Epidermal melanocyte (primary cell): ENCODE results near the gene PRSS53.
"Not testable (repeated sequence)": the region's sequence is repeated elsewhere in the genome, so short reads cannot be mapped to it uniquely, and the experiment has no call there.

ENCODE experiments used
- DNase-seq: peaks from one replicate; pipeline ENCODE4 v3.0.0; 2011; ENCODE audit warnings: low spot score; ENCODE audit not compliant: insufficient read length

PRSS53 gene

DNA sequence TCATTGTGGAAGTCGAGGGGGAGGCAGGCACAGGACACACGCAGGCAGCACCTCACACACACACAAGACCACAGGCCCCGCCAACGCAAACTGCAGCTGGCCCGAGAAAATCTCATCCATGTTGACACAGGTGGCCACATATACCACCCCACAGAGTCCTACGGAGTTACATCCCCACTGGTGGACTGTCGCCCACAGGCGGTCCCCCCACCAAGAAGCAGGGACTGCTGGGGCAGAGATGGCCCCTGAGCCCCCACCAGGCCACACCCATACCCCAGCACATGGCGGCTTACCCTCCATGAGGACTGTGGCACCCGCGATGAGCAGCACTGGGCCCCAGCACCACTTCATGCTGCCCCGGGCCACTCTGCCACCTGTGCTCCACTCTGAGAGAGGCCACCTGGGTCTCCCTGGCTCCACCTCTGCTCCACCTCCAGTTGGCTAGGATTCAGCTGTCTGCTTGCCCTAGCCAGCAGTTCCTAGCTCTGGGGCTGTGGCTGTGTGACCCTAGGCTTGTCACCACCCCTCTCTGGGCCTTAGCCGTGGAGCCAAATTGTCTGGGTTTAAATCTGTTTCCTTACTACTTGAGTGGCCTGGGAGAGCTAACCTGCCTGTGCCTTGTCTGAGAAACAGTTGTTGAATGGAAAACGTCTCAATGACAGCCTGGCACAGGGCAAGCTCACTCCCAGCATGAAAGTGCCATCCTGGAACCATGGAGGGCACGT, at the start of gene PRSS53:
PRSS53 (minus strand) TSS at position 485 of the 725 bp plus-strand sequence; CDS start at position 351, 134 bp downstream.
- peak; percentile 12 for DNase-seq

DNA sequence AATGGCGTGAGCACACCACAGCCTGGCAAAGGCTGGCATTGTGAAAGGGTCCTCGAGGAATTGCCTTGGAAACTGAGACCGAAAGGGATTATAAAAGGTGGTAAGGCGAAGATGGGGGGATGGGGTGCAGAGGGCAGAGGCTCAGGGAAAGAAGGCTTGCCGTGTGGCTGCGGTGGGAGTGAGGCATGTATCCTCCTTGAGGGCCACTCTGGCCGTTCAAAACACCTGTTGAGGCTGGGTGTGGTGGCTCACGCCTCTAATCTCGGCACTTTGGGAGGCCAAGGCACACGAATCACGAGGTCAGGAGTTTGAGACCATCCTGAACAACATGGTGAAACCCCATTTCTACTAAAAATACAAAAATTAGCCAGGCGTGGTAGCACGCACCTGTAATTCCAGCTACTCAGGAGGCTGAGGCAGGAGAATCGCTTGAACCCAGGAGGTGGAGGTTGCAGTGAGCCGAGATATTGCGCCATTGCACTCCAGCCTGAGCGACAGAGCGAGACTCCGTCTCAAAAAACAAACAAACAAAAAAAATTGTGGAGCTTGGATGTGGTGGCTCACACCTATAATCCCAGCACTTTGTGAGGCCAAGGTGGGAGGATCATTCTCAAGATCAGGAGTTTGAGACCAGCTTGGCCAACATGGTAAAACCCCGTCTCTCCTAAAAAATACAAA, 48.2 kb upstream of the PRSS53 start:
- not testable (repeated sequence) for DNase-seq

GRCh38 chr16:31136287-31136662, 47.5 kb upstream of the PRSS53 start:
- no peak for DNase-seq

DNA sequence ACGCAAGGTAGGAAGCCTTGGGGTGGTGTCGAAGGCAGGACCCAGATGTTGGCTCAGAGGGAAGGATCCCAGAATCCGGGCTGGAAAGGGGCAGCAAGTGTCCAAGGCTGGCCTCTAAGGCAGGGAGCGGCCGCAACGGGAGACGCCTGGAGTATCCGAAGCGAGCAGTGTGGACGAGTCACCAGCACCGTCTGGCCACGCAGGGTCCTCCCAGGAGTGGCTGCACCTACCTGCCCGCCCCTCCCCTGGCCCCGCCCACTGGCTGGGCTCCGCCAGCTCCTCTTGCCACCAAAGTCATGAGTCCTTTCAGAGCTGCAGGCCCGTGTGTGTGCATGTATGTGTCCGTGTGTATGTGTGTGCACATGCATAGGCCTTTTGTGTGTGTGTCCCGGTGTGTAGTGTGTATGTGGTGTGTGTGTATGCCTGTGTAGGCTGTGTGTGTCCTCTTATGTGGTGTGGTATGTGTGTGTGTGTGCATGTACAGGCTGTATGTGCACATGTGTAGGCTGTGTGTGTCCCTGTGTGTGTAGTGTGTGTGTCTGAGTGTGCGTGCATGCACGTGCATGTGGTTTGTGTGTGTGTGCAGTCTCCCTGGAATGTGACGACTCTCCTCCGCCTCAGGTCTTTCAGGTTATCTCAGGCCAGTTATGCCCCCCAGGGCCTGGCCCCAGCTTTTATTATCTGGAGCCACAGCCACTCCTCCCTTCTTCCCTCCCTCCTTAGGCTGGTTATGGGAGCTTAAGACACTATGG, 47.0 kb upstream of the PRSS53 start, which contains the start of gene PRSS8:
PRSS8 (minus strand) TSS at position 193 of the 752 bp plus-strand sequence. CDS start 229 bp downstream, outside the sequence.
- DNase-seq = no peak

- no peak for DNase-seq
Observed at GRCh38 chr16:31134625-31135534, 46.1 kb upstream of the PRSS53 start.

- peak; percentile 78 for DNase-seq
Observed at GRCh38 chr16:31134091-31134571, 45.4 kb upstream of the PRSS53 start.

GRCh38 chr16:31133046-31133501, 44.3 kb upstream of the PRSS53 start:
- DNase-seq = no peak

DNA sequence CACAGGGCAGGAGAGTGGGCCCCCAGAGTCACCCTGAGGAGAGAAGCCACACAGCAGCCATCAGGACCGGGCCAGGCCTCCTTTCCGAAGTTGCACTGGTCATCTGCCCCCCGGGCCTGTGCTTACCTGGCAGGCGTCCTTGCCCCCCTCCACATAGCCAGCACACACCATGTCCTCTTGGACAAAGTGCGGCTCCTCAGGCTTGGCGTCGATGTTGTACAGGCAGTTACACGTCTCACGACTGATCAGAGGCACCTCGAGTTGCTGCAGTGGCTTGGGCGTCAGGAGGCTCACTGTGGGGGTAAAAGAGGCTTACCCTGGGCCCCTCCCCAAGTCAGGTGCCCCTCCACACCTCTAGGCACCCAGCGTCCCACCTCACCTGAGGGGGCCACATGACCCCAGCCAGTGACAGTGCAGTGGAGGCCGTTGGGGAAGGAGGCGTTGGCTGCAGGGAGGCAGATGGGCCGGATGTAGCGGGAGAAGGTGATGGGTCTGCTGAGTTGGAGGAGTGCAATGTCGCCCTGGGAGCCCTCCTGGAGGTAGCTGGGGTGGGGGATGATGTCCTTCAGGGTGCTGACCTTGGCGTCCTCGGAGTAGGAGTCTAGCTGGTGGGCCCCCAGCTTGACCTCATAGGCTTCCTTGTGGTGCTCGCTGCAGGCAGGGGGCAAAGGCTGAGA, 43.7 kb upstream of the PRSS53 start:
- no peak for DNase-seq

DNA sequence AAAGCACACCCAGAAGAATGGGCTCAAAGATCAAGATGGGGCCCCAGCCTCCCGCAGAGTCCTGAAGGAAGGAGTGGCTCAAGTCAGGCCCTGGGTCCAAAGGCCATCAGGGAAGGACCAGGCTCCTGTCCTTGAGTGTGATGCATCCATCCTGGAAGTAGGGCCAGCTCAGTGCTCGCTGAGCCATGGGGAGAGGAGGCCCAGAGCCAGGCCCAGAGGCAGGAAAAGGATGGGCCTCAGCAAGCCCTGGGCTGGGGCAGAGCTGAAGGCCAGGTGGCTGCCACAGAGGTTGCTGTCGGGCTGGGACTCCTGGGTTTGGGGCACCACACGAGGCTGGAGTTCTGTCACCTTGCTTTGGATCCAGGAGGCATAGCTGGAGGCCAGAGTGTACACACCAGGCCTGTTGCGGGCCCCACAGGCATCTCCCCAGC, 43.1 kb upstream of the PRSS53 start:
- DNase-seq = no peak

DNA sequence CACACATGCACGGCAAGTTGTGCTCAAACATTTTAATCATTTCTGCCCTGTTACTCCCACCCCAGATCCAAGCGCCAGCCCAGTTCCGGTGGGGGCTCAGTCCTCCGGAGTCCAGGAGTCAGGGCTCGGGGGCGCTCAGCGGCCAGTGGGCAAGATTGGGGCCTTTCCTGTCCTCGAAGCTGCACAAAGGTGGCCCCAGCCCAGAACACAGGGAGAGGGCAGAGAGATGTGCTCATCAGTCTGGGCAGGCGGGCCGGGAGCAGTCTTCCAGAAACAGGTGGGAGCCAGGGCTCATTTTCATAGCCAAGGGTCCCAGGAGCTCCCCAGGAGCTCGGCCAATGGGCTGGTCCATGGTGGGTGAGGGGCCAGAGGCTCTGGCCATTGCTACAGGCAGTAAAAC, 42.7 kb upstream of the PRSS53 start:
- DNase-seq = no peak

- no peak for DNase-seq
Observed at GRCh38 chr16:31130899-31131298, 42.2 kb upstream of the PRSS53 start.

DNA sequence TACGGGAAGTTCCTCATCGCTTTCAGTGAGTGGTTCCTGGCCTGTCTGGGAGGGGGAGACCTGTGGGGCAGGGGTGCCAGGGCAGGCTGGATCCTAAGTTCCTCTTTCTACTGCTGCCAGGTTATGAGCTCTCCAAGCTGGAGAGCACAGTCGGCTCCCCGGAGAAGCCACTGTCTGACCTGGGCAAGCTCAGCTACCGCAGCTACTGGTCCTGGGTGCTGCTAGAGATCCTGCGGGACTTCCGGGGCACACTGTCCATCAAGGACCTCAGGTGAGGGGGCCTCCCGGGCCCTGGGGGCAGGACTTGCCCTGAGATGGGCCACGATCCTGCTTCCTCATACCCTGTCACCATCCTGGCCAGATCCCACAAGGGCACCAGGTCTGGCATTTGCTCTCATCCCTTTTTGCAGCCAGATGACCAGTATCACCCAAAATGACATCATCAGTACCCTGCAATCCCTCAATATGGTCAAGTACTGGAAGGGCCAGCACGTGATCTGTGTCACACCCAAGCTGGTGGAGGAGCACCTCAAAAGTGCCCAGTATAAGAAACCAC, 41.7 kb upstream of the PRSS53 start:
- DNase-seq = no peak

DNA sequence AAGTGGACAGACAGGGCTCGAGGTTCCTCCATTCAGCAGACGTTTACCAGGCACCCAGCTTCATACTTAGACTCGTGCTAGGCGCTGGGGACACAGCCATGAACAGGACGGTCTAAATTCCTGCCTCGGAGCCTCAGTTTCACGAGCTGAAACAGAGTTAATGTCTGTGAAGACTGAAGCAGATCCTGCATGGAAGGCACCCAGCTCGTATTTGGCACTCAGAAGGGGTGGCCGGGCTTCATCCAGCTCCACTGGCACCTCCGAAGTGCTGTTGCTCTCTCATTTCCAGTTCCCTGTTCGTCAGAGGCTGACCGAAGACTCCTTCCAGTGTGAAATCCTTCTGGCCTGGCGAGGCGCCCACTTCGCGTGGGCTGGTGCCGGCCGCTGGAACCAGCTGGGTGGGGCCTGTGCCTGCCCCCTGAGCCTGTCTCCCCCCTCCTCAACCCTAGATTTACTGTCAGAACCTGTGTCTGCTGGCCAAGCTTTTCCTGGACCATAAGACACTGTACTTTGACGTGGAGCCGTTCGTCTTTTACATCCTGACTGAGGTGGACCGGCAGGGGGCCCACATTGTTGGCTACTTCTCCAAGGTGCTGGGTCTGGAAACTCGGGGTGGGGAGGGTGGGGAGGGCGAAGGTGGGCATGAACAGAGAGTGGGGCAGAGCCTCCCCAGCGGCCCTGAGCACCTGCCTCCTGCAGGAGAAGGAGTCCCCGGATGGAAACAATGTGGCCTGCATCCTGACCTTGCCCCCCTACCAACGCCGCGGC, 41.0 kb upstream of the PRSS53 start:
- DNase-seq = no peak

DNA sequence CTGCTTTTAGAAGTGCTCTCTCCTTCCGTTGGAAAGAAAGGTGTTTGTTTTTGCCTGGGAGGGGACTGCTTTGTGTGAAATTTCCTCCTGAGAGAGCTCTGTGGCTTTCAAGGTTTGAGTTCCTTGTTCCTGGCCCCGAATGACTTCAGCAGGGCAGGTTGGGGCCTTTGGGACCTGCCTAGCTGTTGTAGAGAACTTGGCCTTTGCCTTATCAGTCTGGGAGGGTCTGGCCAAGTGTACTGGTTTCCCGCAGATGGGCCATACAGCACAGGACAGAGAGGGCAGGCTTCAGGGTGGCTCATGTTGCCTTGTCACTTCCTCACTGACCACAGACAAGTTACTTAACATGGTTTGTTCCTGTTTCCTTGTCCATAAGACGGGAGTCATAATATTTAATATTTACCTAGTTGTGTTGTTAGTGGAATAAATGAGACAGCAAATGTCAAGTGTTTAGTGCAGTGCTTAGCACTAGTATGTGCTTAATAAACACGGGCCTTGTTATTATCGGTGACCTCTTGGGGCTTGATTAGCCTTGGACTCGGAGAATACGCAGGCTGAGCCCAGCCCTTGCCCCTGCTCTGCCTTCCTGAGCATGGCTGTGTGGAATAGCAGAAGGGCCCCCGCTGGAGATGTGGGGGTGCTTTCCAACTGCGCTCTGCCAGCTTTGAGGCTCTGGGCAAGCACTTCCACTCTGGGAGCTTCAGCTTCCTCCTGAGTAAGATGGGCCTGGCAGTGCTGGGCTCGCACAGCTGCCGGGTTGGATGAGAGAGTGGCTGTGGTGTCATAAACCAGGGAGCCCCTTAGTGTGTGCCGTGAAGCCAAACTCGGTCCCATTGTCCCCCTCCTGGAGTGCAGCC, 40.2 kb upstream of the PRSS53 start:
- no peak for DNase-seq

DNA sequence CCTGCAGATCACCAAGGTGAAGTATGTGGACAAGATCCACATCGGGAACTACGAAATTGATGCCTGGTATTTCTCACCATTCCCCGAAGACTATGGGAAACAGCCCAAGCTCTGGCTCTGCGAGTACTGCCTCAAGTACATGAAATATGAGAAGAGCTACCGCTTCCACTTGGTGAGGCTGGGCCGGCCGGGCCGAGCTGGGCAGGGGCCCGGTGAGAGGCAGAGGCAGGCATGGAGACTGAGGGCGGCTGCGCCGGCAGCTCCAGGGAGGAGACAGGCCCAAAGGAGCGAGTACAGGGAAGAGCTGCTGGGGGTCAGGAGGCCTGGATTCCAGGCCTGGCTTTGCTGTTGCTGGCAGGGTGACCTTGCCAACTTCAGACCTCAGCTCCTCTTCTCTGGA, 38.4 kb upstream of the PRSS53 start:
- no peak for DNase-seq

DNA sequence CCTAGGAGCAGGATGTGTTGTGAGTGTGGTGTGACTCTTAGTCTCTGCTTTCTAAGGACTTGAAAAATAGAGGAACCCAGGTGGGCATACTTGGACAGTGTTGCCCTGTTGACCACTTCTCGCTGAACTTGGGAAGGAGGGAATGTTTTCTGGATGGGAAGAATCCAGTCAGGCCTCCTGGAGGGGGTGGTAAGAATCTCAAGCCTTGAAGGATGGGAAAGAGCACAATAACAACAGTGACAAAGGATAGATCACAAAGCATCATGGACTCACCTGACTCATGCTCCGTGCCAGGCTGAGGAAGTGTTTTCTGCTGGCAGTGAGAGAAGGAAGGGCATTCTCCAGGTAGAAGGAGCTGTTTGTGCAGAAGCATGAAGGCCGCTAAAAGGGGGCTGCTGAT, 37.1 kb upstream of the PRSS53 start:
- no peak for DNase-seq

- DNase-seq = no peak
Observed at GRCh38 chr16:31120129-31120528, 31.4 kb upstream of the PRSS53 start.
